GM18909 (cell line): Measurements from ENCODE around the gene MYL5.
"Not testable (repeated sequence)": the region's sequence is repeated elsewhere in the genome, so short reads cannot be mapped to it uniquely, and the experiment has no call there.

ENCODE experiments used
- ATAC-seq: cut with Tn5 transposase; IDR thresholded peaks from one replicate; pipeline ENCODE4 v1.9.1; 2021; ENCODE audit warnings: mild to moderate bottlenecking; ENCODE audit not compliant: unreplicated experiment, poor library complexity

Gene MYL5

DNA sequence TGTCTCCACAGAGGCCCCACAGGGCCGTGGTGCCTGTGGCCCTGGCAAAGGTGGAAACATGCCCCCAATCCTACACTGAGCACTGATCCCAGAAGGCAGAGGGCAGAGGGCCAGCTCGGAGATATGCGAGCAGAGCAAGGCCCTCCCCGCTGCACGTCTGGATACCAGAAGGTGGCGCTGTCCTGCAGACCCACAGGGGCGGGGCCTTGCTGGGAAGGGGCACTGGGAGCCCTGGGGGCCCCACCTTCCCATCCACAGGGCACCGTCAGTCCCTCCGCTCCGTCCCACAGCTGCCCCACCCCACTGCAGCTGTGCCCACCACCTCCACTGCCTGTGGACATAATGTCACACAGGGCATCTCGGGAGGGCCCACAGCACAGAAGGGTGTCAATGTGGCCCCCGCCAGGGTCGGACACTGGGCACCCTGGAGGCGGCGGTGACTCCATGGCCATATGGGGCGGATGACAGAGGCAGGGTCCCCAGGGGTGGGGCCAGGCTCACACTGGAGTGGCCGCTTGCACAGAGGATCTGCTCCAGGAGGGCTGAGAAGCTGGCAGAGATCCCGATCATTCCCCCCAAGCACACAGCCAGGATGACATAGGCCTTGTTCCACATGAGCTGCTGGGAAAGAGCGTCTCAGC lies 9.8 kb downstream of the MYL5 start:
- no peak for ATAC-seq

- ATAC-seq = no peak
Measured at GRCh38 chr4:684623-685327, 10.4 kb downstream of the MYL5 start.

- no peak for ATAC-seq
Measured at GRCh38 chr4:685679-686412, 11.5 kb downstream of the MYL5 start.

DNA sequence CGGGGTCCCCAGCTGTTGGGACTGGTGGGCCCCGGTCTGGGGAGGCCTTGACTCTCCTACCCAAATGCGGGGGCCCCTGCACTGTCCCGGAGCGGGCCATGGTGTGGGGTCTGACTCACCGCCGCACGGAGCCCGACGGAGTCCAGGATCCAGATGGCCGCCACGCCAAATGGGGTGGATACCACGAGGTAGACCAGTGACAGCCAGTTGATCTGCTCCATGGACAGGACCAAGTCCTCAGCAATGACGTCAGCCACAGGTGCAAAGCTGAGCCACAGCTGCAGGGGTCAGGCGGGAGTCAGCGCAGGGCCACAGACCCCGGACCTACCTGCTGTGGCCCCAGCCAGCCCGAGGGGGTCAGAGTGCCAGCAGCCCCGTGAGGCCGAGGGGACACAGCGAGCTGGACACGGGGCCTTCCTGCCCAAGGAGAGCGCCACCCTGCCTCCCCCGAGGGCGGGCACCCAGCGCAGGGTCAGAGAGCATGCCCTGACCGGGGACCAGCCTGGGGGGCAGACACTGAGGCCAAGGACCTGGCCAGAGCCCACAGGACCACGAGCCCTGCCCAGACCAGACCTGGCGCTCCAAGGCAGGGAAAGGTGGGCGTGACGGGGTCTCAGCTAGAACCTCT lies 12.2 kb downstream of the MYL5 start:
- no peak for ATAC-seq

GRCh38 chr4:687048-687970 lies 13.0 kb downstream of the MYL5 start:
- ATAC-seq = no peak

- ATAC-seq = no peak
Measured at GRCh38 chr4:687971-688853, 13.9 kb downstream of the MYL5 start.

GRCh38 chr4:688854-689681 lies 14.7 kb downstream of the MYL5 start, which contains the start of gene SLC49A3:
Gene SLC49A3 (minus strand): TSS chr4:689151. CDS start chr4:689127, 24 bp downstream.
- no peak for ATAC-seq

- ATAC-seq = no peak
Measured at GRCh38 chr4:689723-690122, 15.4 kb downstream of the MYL5 start.

- ATAC-seq = no peak
Measured at GRCh38 chr4:692771-693554, 18.6 kb downstream of the MYL5 start.

GRCh38 chr4:694341-694940 lies 20.1 kb downstream of the MYL5 start:
- ATAC-seq = not testable (repeated sequence)

- no peak for ATAC-seq
Measured at GRCh38 chr4:699816-700580, 25.7 kb downstream of the MYL5 start.

GRCh38 chr4:700587-701264 lies 26.4 kb downstream of the MYL5 start:
- ATAC-seq = no peak

- ATAC-seq = no peak
Measured at GRCh38 chr4:702618-703048, 28.3 kb downstream of the MYL5 start.

DNA sequence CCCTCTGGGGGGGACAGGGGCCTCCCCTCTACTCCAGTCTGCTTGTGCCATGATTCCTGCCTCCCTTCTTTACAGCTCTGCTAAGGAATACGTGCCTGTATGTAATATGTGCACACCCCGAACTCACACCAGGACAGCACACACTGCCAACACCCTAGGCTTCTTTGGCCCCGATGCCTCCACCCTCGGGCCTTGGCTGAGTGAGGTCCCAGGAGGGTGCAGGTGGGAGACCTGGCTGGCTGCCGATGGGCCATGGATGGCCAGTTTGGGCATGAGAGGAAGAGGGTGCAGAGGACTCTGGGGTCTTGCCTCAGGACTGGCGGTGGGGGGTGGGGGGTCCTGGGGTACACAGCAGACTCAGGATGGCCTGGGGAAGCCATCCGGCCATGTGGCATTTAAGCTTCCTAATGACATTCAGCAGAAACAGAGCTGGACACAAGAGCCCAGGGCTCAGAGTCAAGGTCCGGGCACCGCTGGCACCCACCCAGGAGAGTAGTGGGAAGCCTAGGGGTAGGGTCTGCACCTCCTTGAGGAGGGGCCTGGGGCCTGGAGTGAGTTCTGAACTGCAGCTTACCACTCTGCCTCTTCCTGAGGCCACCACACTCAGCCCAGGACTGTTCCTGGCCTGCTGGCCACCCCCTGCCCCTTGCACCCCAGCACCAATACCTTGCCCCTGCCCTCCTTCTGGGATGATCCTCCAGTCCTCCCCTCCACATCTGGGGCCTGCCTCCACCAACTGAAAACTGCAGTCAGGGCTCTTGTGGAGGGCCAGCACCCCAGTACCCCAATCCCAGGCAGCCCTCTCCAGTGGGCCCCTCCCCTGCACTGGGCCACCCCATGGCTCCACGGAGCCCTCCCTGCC lies 29.2 kb downstream of the MYL5 start:
- ATAC-seq = no peak
